ENCODE measurements around the gene COL15A1.
A peak's percentile ranks its signal among the peaks of the same experiment; 100 is the strongest.

The COL15A1 gene

GRCh38 chr9:98943682-98944056 lies at the start of gene COL15A1:
COL15A1 (plus strand) TSS chr9:98943907; CDS start chr9:98944062, 155 bp downstream.
- DNase-seq (ENCODE audit: low read depth), result no peak
- no peak for TF ChIP-seq CTCF (IDR thresholded peaks at IDR 0.05; ENCODE audit: control insufficient read depth, insufficient read depth, low read depth, low read length, missing control alignments)
- H3K4me3 ChIP-seq (ENCODE audit: control insufficient read depth, low read depth, low read length), result peak within 1 kb of the TSS; percentile 43

- no peak overlapping the region for H3K4me3 ChIP-seq (ENCODE audit: control insufficient read depth, low read depth, low read length)
- no peak for TF ChIP-seq CTCF (IDR thresholded peaks at IDR 0.05; ENCODE audit: control insufficient read depth, insufficient read depth, low read depth, low read length, missing control alignments)
- DNase-seq (ENCODE audit: low read depth), result no peak
These were observed 49.5 kb upstream of the COL15A1 start for GRCh38 chr9:98894171-98894570.

GRCh38 chr9:98894761-98895160 lies 48.9 kb upstream of the COL15A1 start:
- DNase-seq (ENCODE audit: low read depth), result no peak
- no peak for TF ChIP-seq CTCF (IDR thresholded peaks at IDR 0.05; ENCODE audit: control insufficient read depth, insufficient read depth, low read depth, low read length, missing control alignments)
- no peak overlapping the region for H3K4me3 ChIP-seq (ENCODE audit: control insufficient read depth, low read depth, low read length)

- H3K4me3 ChIP-seq (ENCODE audit: control insufficient read depth, low read depth, low read length), result no peak overlapping the region
- DNase-seq (ENCODE audit: low read depth), result no peak
- no peak for TF ChIP-seq CTCF (IDR thresholded peaks at IDR 0.05; ENCODE audit: control insufficient read depth, insufficient read depth, low read depth, low read length, missing control alignments)
These were observed 47.1 kb upstream of the COL15A1 start for GRCh38 chr9:98896632-98897031.

- DNase-seq (ENCODE audit: low read depth), result no peak
- no peak overlapping the region for H3K4me3 ChIP-seq (ENCODE audit: control insufficient read depth, low read depth, low read length)
- TF ChIP-seq CTCF (IDR thresholded peaks at IDR 0.05; ENCODE audit: control insufficient read depth, insufficient read depth, low read depth, low read length, missing control alignments), result no peak
These were observed 46.0 kb upstream of the COL15A1 start for GRCh38 chr9:98897745-98898144.

- no peak overlapping the region for H3K4me3 ChIP-seq (ENCODE audit: control insufficient read depth, low read depth, low read length)
- TF ChIP-seq CTCF (IDR thresholded peaks at IDR 0.05; ENCODE audit: control insufficient read depth, insufficient read depth, low read depth, low read length, missing control alignments), result no peak
- DNase-seq (ENCODE audit: low read depth), result peak; percentile 79
These were observed 44.2 kb upstream of the COL15A1 start for GRCh38 chr9:98899408-98900056.

All from AG09309 (cell line).